ENCODE data around the gene PALB2. TPM values are rescaled to one million over a fixed set of nuclear protein-coding genes. Genes with fewer than 3 reads are reported as not detected.
A peak's percentile ranks its signal among the peaks of the same experiment; 100 is the strongest.
"Not testable (repeated sequence)": the region's sequence is repeated elsewhere in the genome, so short reads cannot be mapped to it uniquely, and the experiment has no call there.

The PALB2 gene
- total RNA-seq, 1 donor from 2014 or later: 8.4 TPM

GRCh38 chr16:23642246-23642774 lies 1.2 kb upstream of the PALB2 start:
- H3K4me3 Mint-ChIP-seq (ENCODE audit: unreplicated experiment): peak overlapping the region; percentile 91
- no peaks in the 10 kb centered on the region for H3K27me3 Mint-ChIP-seq (ENCODE audit: low read depth)
- H3K9me3 Mint-ChIP-seq (ENCODE audit: low read depth): no peaks in the 10 kb centered on the region
- no peak for TF ChIP-seq CTCF (IDR thresholded peaks at IDR 0.05)
- peaks cover 15% of the 10 kb centered on the region for H3K36me3 Mint-ChIP-seq (ENCODE audit: low read depth)
- H3K4me1 Mint-ChIP-seq (ENCODE audit: low read depth): peaks cover 35% of the 10 kb centered on the region
- DNase-seq (ENCODE audit: low spot score): no peak
- peak overlapping the region; percentile 94 for H3K27ac Mint-ChIP-seq (ENCODE audit: unreplicated experiment)

GRCh38 chr16:23640615-23640930 lies 537 bp downstream of the PALB2 start:
- peak overlapping the region; percentile 94 for H3K27ac Mint-ChIP-seq (ENCODE audit: unreplicated experiment)
- H3K27me3 Mint-ChIP-seq (ENCODE audit: low read depth): no peaks in the 10 kb centered on the region
- no peak for TF ChIP-seq CTCF (IDR thresholded peaks at IDR 0.05)
- no peak for DNase-seq (ENCODE audit: low spot score)
- peaks cover 10% of the 10 kb centered on the region for H3K36me3 Mint-ChIP-seq (ENCODE audit: low read depth)
- H3K9me3 Mint-ChIP-seq (ENCODE audit: low read depth): no peaks in the 10 kb centered on the region
- H3K4me3 Mint-ChIP-seq (ENCODE audit: unreplicated experiment): peak overlapping the region; percentile 91
- peaks cover 29% of the 10 kb centered on the region for H3K4me1 Mint-ChIP-seq (ENCODE audit: low read depth)

GRCh38 chr16:23635958-23636357 lies 5.2 kb downstream of the PALB2 start:
- Mint-ChIP-seq H3K9me3 (ENCODE audit: low read depth) (no peaks in the 10 kb centered on the region), H3K36me3 (ENCODE audit: low read depth) (peaks cover 7% of the 10 kb centered on the region), H3K4me3 (ENCODE audit: unreplicated experiment) (no peak overlapping the region), H3K27me3 (ENCODE audit: low read depth) (no peaks in the 10 kb centered on the region), H3K27ac (ENCODE audit: unreplicated experiment) (peak overlapping the region; percentile 13), H3K4me1 (ENCODE audit: low read depth) (peaks cover 14% of the 10 kb centered on the region)
- no peak for TF ChIP-seq CTCF (IDR thresholded peaks at IDR 0.05)
- DNase-seq (ENCODE audit: low spot score): no peak

- H3K36me3 Mint-ChIP-seq (ENCODE audit: low read depth): peaks cover 10% of the 10 kb centered on the region
- H3K9me3 Mint-ChIP-seq (ENCODE audit: low read depth): no peaks in the 10 kb centered on the region
- no peak overlapping the region for H3K27ac Mint-ChIP-seq (ENCODE audit: unreplicated experiment)
- peaks cover 3% of the 10 kb centered on the region for H3K4me1 Mint-ChIP-seq (ENCODE audit: low read depth)
- no peak for DNase-seq (ENCODE audit: low spot score)
- no peaks in the 10 kb centered on the region for H3K27me3 Mint-ChIP-seq (ENCODE audit: low read depth)
- no peak for TF ChIP-seq CTCF (IDR thresholded peaks at IDR 0.05)
- H3K4me3 Mint-ChIP-seq (ENCODE audit: unreplicated experiment): no peak overlapping the region
Measured at GRCh38 chr16:23634461-23635036, 6.6 kb downstream of the PALB2 start.

GRCh38 chr16:23631874-23632273 lies 9.2 kb downstream of the PALB2 start:
- not testable (repeated sequence) for H3K27ac Mint-ChIP-seq (ENCODE audit: unreplicated experiment); H3K9me3 Mint-ChIP-seq (ENCODE audit: low read depth)

GRCh38 chr16:23629516-23629915 lies 11.6 kb downstream of the PALB2 start:
- no peak for TF ChIP-seq CTCF (IDR thresholded peaks at IDR 0.05)
- no peak for DNase-seq (ENCODE audit: low spot score)
- Mint-ChIP-seq H3K9me3 (ENCODE audit: low read depth) (no peaks in the 10 kb centered on the region), H3K4me1 (ENCODE audit: low read depth) (no peaks in the 10 kb centered on the region), H3K36me3 (ENCODE audit: low read depth) (peaks cover 16% of the 10 kb centered on the region), H3K27ac (ENCODE audit: unreplicated experiment) (no peak overlapping the region), H3K4me3 (ENCODE audit: unreplicated experiment) (no peak overlapping the region), H3K27me3 (ENCODE audit: low read depth) (no peaks in the 10 kb centered on the region)

More at GRCh38 chr16:23631874-23632273, 9.2 kb downstream of the PALB2 start:
- H3K4me3 Mint-ChIP-seq (ENCODE audit: unreplicated experiment); DNase-seq (ENCODE audit: low spot score); H3K4me1 Mint-ChIP-seq (ENCODE audit: low read depth); H3K27me3 Mint-ChIP-seq (ENCODE audit: low read depth): not testable (repeated sequence)
- peaks cover 14% of the 10 kb centered on the region for H3K36me3 Mint-ChIP-seq (ENCODE audit: low read depth)

All from chondrocyte (in vitro differentiated cells).